Fibroblast of lung (primary cell): ENCODE measurements around the gene FTO. TPM values are rescaled to one million over a fixed set of nuclear protein-coding genes. Genes with fewer than 3 reads are reported as not detected.

Experiments used
- DNase-seq, 2 donors: peaks; one replicate each; pipeline versions ENCODE4 v3.0.0 to v3.0.0-alpha.2; 2010; ENCODE audit warnings: low read depth in 2 of 2
- H2AFZ ChIP-seq: 2 replicates; pipeline ENCODE4 v1.5.1; 2012; ENCODE audit warnings: low read length, control low read depth, inconsistent platforms
- H3K27ac ChIP-seq: 2 replicates; pipeline ENCODE4 v1.5.1; 2011; ENCODE audit warnings: low read length, control low read depth; ENCODE audit not compliant: insufficient read depth
- H3K27me3 ChIP-seq: 2 replicates; pipeline ENCODE4 v1.5.1; 2011; ENCODE audit warnings: mild to moderate bottlenecking, low read length; ENCODE audit not compliant: control insufficient read depth, insufficient read depth
- H3K36me3 ChIP-seq: 2 replicates; pipeline ENCODE4 v1.5.1; 2011; ENCODE audit warnings: low read length; ENCODE audit not compliant: control insufficient read depth, insufficient read depth
- H3K4me1 ChIP-seq: 2 replicates; pipeline ENCODE4 v1.5.1; 2011; ENCODE audit warnings: low read length; ENCODE audit not compliant: control insufficient read depth, insufficient read depth; ENCODE audit errors: extremely low read depth
- H3K4me2 ChIP-seq: 2 replicates; pipeline ENCODE4 v1.5.1; 2011; ENCODE audit warnings: low read length, control low read depth; ENCODE audit not compliant: insufficient read depth; ENCODE audit errors: extremely low read depth
- H3K4me3 ChIP-seq, 4 experiments: fragments of 200-600 bp in 1 of 4; sonication (generic) in 1 of 4; replicated peaks in 1 of 4; 2 replicates each; pipeline ENCODE4 v1.5.1; 2011 to 2016; ENCODE audit warnings: low read length in 4 of 4, low read depth in 3 of 4, mild to moderate bottlenecking in 3 of 4, control low read depth in 2 of 4, inconsistent platforms in 1 of 4, mixed read lengths in 1 of 4; ENCODE audit not compliant: insufficient read depth in 1 of 4; ENCODE audit errors: control extremely low read depth in 1 of 4
- H3K79me2 ChIP-seq: 2 replicates; pipeline ENCODE4 v1.5.1; 2012; ENCODE audit warnings: mild to moderate bottlenecking, low read length, inconsistent platforms; ENCODE audit not compliant: control insufficient read depth, insufficient read depth
- H3K9ac ChIP-seq: 2 replicates; pipeline ENCODE4 v1.5.1; 2011; ENCODE audit warnings: mild to moderate bottlenecking, low read length, control low read depth; ENCODE audit not compliant: insufficient read depth
- H3K9me3 ChIP-seq: 2 replicates; pipeline ENCODE4 v1.5.1; 2012; ENCODE audit warnings: low read depth, low read length; ENCODE audit not compliant: control insufficient read depth, insufficient read depth
- H4K20me1 ChIP-seq: 2 replicates; pipeline ENCODE4 v1.5.1; 2011; ENCODE audit warnings: low read length; ENCODE audit not compliant: control insufficient read depth, insufficient read depth; ENCODE audit errors: extremely low read depth
- EZH2 ChIP-seq: IDR thresholded peaks from 2 replicates; pipeline ENCODE4 v1.5.1; 2012; ENCODE audit warnings: low read length, control low read depth, mild to moderate bottlenecking; ENCODE audit errors: missing control alignments
- polyA plus RNA-seq, 2 donors: library from polyadenylated mRNA; depleted of rRNA in 1 of 2; stranded (reverse) in 1 of 2; unstranded in 1 of 2; fragments of >200 nt; gene quantifications; 2 replicates each; pipeline ENCODE4 v1.2.1, GENCODE V29; 2011 to 2012; ENCODE audit warnings: missing spikeins in 1 of 2
- total RNA-seq: library from RNA; depleted of rRNA; stranded (reverse); fragments of >200 nt; gene quantifications from 2 replicates; pipeline ENCODE4 v1.2.1, GENCODE V29; 2014
- TF ChIP-seq, protein P1 (sequence below), 2 donors: IDR thresholded peaks in 1 of 2; conservative IDR thresholded peaks in 1 of 2; 1 replicate in 1 of 2; 2 replicates in 1 of 2; pipeline ENCODE4 v1.5.1; 2011 to 2012; ENCODE audit warnings: low read length in 2 of 2, control low read depth in 1 of 2, inconsistent platforms in 1 of 2, low read depth in 1 of 2, mild to moderate bottlenecking in 1 of 2

Gene FTO
- total and polyA plus RNA-seq, 2 donors (not counting 1 experiment from before 2014, with no cell fraction given) = 61.1 to 97.6 TPM

DNA sequence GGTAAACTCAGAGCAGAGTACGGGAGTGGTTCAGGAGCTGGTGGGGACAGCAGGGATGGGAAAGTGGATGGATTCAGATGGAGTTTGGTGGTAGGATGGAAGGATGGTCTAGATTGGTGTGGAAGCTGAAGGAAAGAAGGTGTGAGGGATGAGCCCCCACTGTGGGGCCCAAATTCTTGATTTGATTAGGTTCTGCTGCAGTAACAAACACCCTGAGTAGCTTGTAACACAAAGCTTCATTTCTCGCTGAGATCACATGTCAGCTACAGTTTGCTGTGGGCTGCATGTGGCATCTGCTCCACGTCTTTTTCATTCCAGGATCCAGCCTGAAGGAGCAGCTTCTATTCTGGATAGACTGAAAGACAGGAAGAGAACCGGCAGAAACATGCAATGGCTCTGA, 438.8 kb downstream of the FTO start:
- Histone ChIP-seq H3K9me3 (no peaks in the 10 kb centered on the region), H3K9ac (no peak overlapping the region), H4K20me1 (no peaks in the 10 kb centered on the region), H3K79me2 (no peaks in the 10 kb centered on the region), H3K36me3 (no peaks in the 10 kb centered on the region), H3K27me3 (no peaks in the 10 kb centered on the region), H3K4me3 (no peak overlapping the region), H3K27ac (no peak overlapping the region), H3K4me2 (no peak overlapping the region), H3K4me1 (no peaks in the 10 kb centered on the region), H2AFZ (no peak overlapping the region)
- no peak for DNase-seq
- TF ChIP-seq, protein P1, sequence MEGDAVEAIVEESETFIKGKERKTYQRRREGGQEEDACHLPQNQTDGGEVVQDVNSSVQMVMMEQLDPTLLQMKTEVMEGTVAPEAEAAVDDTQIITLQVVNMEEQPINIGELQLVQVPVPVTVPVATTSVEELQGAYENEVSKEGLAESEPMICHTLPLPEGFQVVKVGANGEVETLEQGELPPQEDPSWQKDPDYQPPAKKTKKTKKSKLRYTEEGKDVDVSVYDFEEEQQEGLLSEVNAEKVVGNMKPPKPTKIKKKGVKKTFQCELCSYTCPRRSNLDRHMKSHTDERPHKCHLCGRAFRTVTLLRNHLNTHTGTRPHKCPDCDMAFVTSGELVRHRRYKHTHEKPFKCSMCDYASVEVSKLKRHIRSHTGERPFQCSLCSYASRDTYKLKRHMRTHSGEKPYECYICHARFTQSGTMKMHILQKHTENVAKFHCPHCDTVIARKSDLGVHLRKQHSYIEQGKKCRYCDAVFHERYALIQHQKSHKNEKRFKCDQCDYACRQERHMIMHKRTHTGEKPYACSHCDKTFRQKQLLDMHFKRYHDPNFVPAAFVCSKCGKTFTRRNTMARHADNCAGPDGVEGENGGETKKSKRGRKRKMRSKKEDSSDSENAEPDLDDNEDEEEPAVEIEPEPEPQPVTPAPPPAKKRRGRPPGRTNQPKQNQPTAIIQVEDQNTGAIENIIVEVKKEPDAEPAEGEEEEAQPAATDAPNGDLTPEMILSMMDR (conservative IDR thresholded peaks at IDR 0.05 in 1 of 2, IDR thresholded peaks at IDR 0.05 in 1 of 2; ENCODE audit: low read depth in 1 of 2, low read length in 2 of 2) = no peak
- TF ChIP-seq EZH2 = no peak

DNA sequence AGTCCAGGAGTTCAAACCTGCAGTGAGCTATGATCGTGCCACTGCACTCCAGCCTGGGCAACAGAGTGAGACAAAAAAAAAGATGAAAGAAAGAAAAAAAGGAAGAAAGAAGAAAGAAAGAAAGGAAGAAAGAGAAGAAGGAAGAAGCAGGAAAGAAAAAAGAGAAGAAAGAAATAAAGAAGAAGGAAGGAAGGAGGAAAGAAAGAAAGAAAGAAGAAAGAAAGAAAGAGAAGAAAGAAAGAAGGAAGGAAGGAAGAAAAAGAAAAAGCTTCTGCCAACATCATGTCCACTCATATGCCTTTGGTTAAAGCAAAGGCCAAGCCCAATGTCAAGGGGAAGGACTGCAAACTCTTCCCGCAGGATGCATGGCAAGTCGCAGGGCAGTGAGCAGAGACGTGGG, 439.5 kb downstream of the FTO start:
- H3K9ac ChIP-seq = no peak overlapping the region
- H3K4me1 ChIP-seq = no peaks in the 10 kb centered on the region
- TF ChIP-seq EZH2 = no peak
- TF ChIP-seq, protein P1 (conservative IDR thresholded peaks at IDR 0.05 in 1 of 2, IDR thresholded peaks at IDR 0.05 in 1 of 2; ENCODE audit: low read depth in 1 of 2, low read length in 2 of 2) = no peak
- H3K4me2 ChIP-seq = no peak overlapping the region
- H3K4me3 ChIP-seq = no peak overlapping the region
- no peaks in the 10 kb centered on the region for H3K9me3 ChIP-seq
- no peak overlapping the region for H2AFZ ChIP-seq
- H3K27me3 ChIP-seq = no peaks in the 10 kb centered on the region
- DNase-seq = no peak
- H3K79me2 ChIP-seq = no peaks in the 10 kb centered on the region
- no peaks in the 10 kb centered on the region for H3K36me3 ChIP-seq
- no peaks in the 10 kb centered on the region for H4K20me1 ChIP-seq
- no peak overlapping the region for H3K27ac ChIP-seq

DNA sequence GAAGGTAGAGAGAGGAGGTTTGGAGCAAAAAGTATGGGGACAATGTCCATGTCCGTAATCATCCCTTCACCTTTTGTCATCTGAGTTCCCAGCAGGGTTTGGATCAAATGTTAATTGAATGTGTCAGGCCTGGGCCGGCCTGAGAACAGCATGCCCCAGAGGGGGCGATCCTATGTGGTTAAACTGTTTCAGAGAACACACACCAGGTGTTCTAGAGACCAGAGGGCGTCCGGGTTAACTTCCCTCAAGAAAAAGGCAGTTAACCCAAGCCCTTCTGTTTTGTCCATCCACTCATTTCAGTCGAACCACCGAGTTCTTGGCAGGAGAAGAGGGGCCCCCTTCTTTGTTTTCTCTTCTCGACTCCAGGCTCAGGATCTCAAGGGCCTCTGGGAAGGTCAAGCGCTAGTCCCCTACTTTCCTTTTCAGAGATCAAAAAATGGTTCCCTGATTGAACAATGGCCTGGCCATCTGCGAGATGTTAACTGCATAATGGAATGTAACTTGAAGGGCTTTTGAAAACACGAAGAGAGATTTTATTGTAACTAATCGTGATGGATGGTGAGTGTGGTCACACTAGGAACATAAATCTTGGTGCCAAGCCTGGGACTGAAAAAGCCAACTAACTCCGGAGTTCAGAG, 440.1 kb downstream of the FTO start:
- H4K20me1 ChIP-seq = no peaks in the 10 kb centered on the region
- no peaks in the 10 kb centered on the region for H3K9me3 ChIP-seq
- peaks cover 1% of the 10 kb centered on the region for H3K27me3 ChIP-seq
- no peak overlapping the region for H3K4me3 ChIP-seq
- H3K36me3 ChIP-seq = no peaks in the 10 kb centered on the region
- no peak overlapping the region for H3K4me2 ChIP-seq
- no peak overlapping the region for H2AFZ ChIP-seq
- H3K4me1 ChIP-seq = no peaks in the 10 kb centered on the region
- no peak for TF ChIP-seq EZH2
- TF ChIP-seq, protein P1 (conservative IDR thresholded peaks at IDR 0.05 in 1 of 2, IDR thresholded peaks at IDR 0.05 in 1 of 2; ENCODE audit: low read depth in 1 of 2, low read length in 2 of 2) = no peak
- DNase-seq = peak in 1 of 2 donors; percentile 8
- H3K79me2 ChIP-seq = no peaks in the 10 kb centered on the region
- H3K27ac ChIP-seq = no peak overlapping the region
- H3K9ac ChIP-seq = no peak overlapping the region
